ENCODE results near the gene POMZP3. TPM values are rescaled to one million over a fixed set of nuclear protein-coding genes. Genes with fewer than 3 reads are reported as not detected.
"Not testable (repeated sequence)": the region's sequence is repeated elsewhere in the genome, so short reads cannot be mapped to it uniquely, and the experiment has no call there.

Gene POMZP3
- total RNA-seq = 3.3 TPM

- DNase-seq = not testable (repeated sequence)
Observed at GRCh38 chr7:76626989-76627642, at the start of gene POMZP3. Gene POMZP3 (minus strand): TSS chr7:76627279. CDS start chr7:76626064, 1,215 bp downstream.

GRCh38 chr7:76675783-76676182, 48.7 kb upstream of the POMZP3 start:
- DNase-seq = not testable (repeated sequence)

- DNase-seq = not testable (repeated sequence)
Observed at GRCh38 chr7:76673346-76673745, 46.3 kb upstream of the POMZP3 start.

GRCh38 chr7:76659212-76659611, 32.1 kb upstream of the POMZP3 start:
- DNase-seq = not testable (repeated sequence)

- not testable (repeated sequence) for DNase-seq
Observed at GRCh38 chr7:76656425-76656824, 29.3 kb upstream of the POMZP3 start.

GRCh38 chr7:76642620-76643019, 15.5 kb upstream of the POMZP3 start:
- DNase-seq = not testable (repeated sequence)

- not testable (repeated sequence) for DNase-seq
Observed at GRCh38 chr7:76637061-76637691, 10.1 kb upstream of the POMZP3 start.

GRCh38 chr7:76626581-76626980, 498 bp downstream of the POMZP3 start:
- DNase-seq = not testable (repeated sequence)

GRCh38 chr7:76619439-76620190, 7.5 kb downstream of the POMZP3 start:
- not testable (repeated sequence) for DNase-seq

GRCh38 chr7:76613783-76614182, 13.3 kb downstream of the POMZP3 start:
- not testable (repeated sequence) for DNase-seq

GRCh38 chr7:76612232-76612631, 14.8 kb downstream of the POMZP3 start:
- DNase-seq = not testable (repeated sequence)

GRCh38 chr7:76609864-76610263, 17.2 kb downstream of the POMZP3 start:
- DNase-seq = not testable (repeated sequence)

- not testable (repeated sequence) for DNase-seq
Observed at GRCh38 chr7:76608469-76608868, 18.6 kb downstream of the POMZP3 start.

- peak; percentile 59 for DNase-seq
Observed at GRCh38 chr7:76606027-76606426, 21.1 kb downstream of the POMZP3 start.

- DNase-seq = not testable (repeated sequence)
Observed at GRCh38 chr7:76600650-76601049, 26.4 kb downstream of the POMZP3 start.

- not testable (repeated sequence) for DNase-seq
Observed at GRCh38 chr7:76600116-76600482, 27.0 kb downstream of the POMZP3 start.

GRCh38 chr7:76598590-76599264, 28.4 kb downstream of the POMZP3 start:
- DNase-seq = not testable (repeated sequence)

- DNase-seq = not testable (repeated sequence)
Observed at GRCh38 chr7:76597288-76597687, 29.8 kb downstream of the POMZP3 start.

GRCh38 chr7:76592694-76593093, 34.4 kb downstream of the POMZP3 start:
- DNase-seq = not testable (repeated sequence)

GRCh38 chr7:76591602-76592304, 35.3 kb downstream of the POMZP3 start:
- not testable (repeated sequence) for DNase-seq

GRCh38 chr7:76591033-76591432, 36.0 kb downstream of the POMZP3 start:
- DNase-seq = not testable (repeated sequence)

GRCh38 chr7:76588586-76588985, 38.5 kb downstream of the POMZP3 start:
- not testable (repeated sequence) for DNase-seq

All from occipital lobe (tissue), 2 donors.